Fibroblast of skin of back (primary cell): ENCODE data around the gene ENC1.
A peak's percentile ranks its signal among the peaks of the same experiment; 100 is the strongest.

Experiments used
- DNase-seq: peaks from one replicate; pipeline ENCODE4 v3.0.0-alpha.2; 2013

ENC1 gene

GRCh38 chr5:74608736-74609601 is 31.6 kb downstream of the ENC1 start:
- DNase-seq, result no peak

- DNase-seq, result no peak
Measured at GRCh38 chr5:74605759-74606158, 34.8 kb downstream of the ENC1 start.

GRCh38 chr5:74603376-74603775 is 37.2 kb downstream of the ENC1 start:
- DNase-seq, result no peak

GRCh38 chr5:74599148-74599547 is 41.4 kb downstream of the ENC1 start:
- no peak for DNase-seq

GRCh38 chr5:74598731-74599130 is 41.8 kb downstream of the ENC1 start:
- DNase-seq, result peak; percentile 30

GRCh38 chr5:74596927-74597326 is 43.6 kb downstream of the ENC1 start:
- DNase-seq, result no peak

- peak; percentile 70 for DNase-seq
Measured at GRCh38 chr5:74595143-74595925, 45.2 kb downstream of the ENC1 start.

- peak; percentile 55 for DNase-seq
Measured at GRCh38 chr5:74594137-74595040, 46.1 kb downstream of the ENC1 start.

GRCh38 chr5:74589204-74590056 is 51.1 kb downstream of the ENC1 start:
- DNase-seq, result no peak

- no peak for DNase-seq
Measured at GRCh38 chr5:74588415-74588814, 52.1 kb downstream of the ENC1 start.

- no peak for DNase-seq
Measured at GRCh38 chr5:74587890-74588289, 52.6 kb downstream of the ENC1 start.

GRCh38 chr5:74587300-74587699 is 53.2 kb downstream of the ENC1 start:
- no peak for DNase-seq

GRCh38 chr5:74586856-74587255 is 53.7 kb downstream of the ENC1 start:
- DNase-seq, result no peak

- no peak for DNase-seq
Measured at GRCh38 chr5:74582853-74583252, 57.7 kb downstream of the ENC1 start.

- no peak for DNase-seq
Measured at GRCh38 chr5:74581988-74582365, 58.6 kb downstream of the ENC1 start.

- no peak for DNase-seq
Measured at GRCh38 chr5:74580729-74581109, 59.8 kb downstream of the ENC1 start.

GRCh38 chr5:74579215-74579614 is 61.3 kb downstream of the ENC1 start:
- no peak for DNase-seq

GRCh38 chr5:74578356-74579044 is 62.0 kb downstream of the ENC1 start:
- DNase-seq, result no peak
